Mesendoderm (in vitro differentiated cells): ENCODE measurements around the gene TMEM145.

ENCODE experiments used
- DNase-seq: peaks from one replicate; pipeline ENCODE4 v3.0.0; 2013
- H2AK5ac ChIP-seq: 2 replicates; pipeline ENCODE4 v1.6.1; 2013; ENCODE audit warnings: low read length, inconsistent platforms
- H2BK120ac ChIP-seq: 2 replicates; pipeline ENCODE4 v1.6.1; 2013; ENCODE audit warnings: low read depth, mild to moderate bottlenecking, low read length, moderate library complexity, mixed read lengths
- H2BK15ac ChIP-seq: replicated peaks from 2 replicates; pipeline ENCODE4 v1.6.1; 2013; ENCODE audit warnings: low read depth, mild to moderate bottlenecking, moderate library complexity
- H2BK5ac ChIP-seq: 2 replicates; pipeline ENCODE4 v1.6.1; 2013; ENCODE audit warnings: low read length, inconsistent platforms
- H3K18ac ChIP-seq: 2 replicates; pipeline ENCODE4 v1.6.1; 2013; ENCODE audit warnings: mild to moderate bottlenecking, low read length, mixed read lengths
- H3K23ac ChIP-seq: one replicate; pipeline ENCODE4 v1.6.1; 2013; ENCODE audit warnings: low read length
- H3K27ac ChIP-seq: 2 replicates; pipeline ENCODE4 v1.5.1; 2013; ENCODE audit warnings: low read depth, mild to moderate bottlenecking, inconsistent platforms, low read length, moderate library complexity
- H3K27me3 ChIP-seq: 2 replicates; pipeline ENCODE4 v1.6.1; 2013; ENCODE audit warnings: low read length, control low read depth, mild to moderate bottlenecking, inconsistent platforms; ENCODE audit not compliant: insufficient read depth, poor library complexity
- H3K36me3 ChIP-seq: 2 replicates; pipeline ENCODE4 v1.6.1; 2013; ENCODE audit warnings: low read length, inconsistent platforms; ENCODE audit not compliant: control insufficient read depth, insufficient read depth
- H3K4ac ChIP-seq: one replicate; pipeline ENCODE4 v1.6.1; 2013; ENCODE audit warnings: low read depth, mild to moderate bottlenecking, low read length, moderate library complexity
- H3K4me1 ChIP-seq: 2 replicates; pipeline ENCODE4 v1.6.1; 2013; ENCODE audit warnings: low read depth, low read length, inconsistent platforms; ENCODE audit not compliant: control insufficient read depth
- H3K4me2 ChIP-seq: 2 replicates; pipeline ENCODE4 v1.6.1; 2013; ENCODE audit warnings: low read length
- H3K4me3 ChIP-seq: 2 replicates; pipeline ENCODE4 v1.5.1; 2013; ENCODE audit warnings: mild to moderate bottlenecking, low read length
- H3K56ac ChIP-seq: one replicate; pipeline ENCODE4 v1.6.1; 2013; ENCODE audit warnings: low read length
- H3K79me1 ChIP-seq: 2 replicates; pipeline ENCODE4 v1.6.1; 2013; ENCODE audit warnings: low read length, inconsistent platforms
- H3K79me2 ChIP-seq: 2 replicates; pipeline ENCODE4 v1.6.1; 2013; ENCODE audit warnings: mild to moderate bottlenecking, low read length; ENCODE audit not compliant: control insufficient read depth, insufficient read depth
- H3K9ac ChIP-seq: 2 replicates; pipeline ENCODE4 v1.6.1; 2013; ENCODE audit warnings: low read length, inconsistent platforms
- H4K5ac ChIP-seq: one replicate; pipeline ENCODE4 v1.6.1; 2013; ENCODE audit warnings: low read length
- H4K8ac ChIP-seq: one replicate; pipeline ENCODE4 v1.6.1; 2013; ENCODE audit warnings: low read depth, mild to moderate bottlenecking, control low read depth, low read length, moderate library complexity
- WGBS: extraction: QIAGEN DNeasy Blood & Tissue Kit; methylation state at CpG from one replicate; pipeline ENCODE4 v1.1.7; 2013; ENCODE audit warnings: low lambda C conversion rate, missing lambda C conversion rate; ENCODE audit not compliant: insufficient coverage; ENCODE audit errors: extremely low coverage; 5-methylcytosine and 5-hydroxymethylcytosine counted together

Gene TMEM145

DNA sequence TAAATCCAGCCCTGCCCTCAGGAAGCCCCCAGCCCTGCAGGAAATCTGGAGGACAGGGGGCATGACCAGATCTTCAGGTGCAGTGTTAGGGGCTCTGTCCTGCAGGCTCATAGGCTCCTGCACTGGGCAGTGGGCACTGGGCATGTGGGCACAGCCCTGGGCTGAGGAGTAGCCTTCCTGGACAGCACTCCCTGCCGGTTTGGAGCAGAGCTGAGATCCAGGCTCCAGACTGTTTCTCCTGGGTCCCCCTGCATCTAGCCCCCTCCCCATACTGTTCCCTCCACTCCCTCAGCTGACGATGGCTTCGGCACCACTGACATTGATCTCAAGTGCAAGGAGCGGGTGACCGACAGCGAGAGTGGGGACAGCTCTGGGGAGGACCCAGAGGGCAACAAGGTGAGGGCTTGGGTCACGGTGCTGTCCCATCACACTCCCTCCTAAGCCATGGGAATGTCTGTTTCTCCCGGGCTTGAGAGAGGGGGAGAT, 23.5 kb upstream of the TMEM145 start:
- H2BK15ac ChIP-seq = no peak overlapping the region
- H3K4me2 ChIP-seq = no peak overlapping the region
- peaks cover 8% of the 10 kb centered on the region for H3K36me3 ChIP-seq
- H3K27ac ChIP-seq = no peak overlapping the region
- H2AK5ac ChIP-seq = no peak overlapping the region
- WGBS = no CpG with 5 or more reads among the region's 8 CpGs
- no peak overlapping the region for H4K8ac ChIP-seq
- H3K79me2 ChIP-seq = peaks cover 12% of the 10 kb centered on the region
- H3K27me3 ChIP-seq = no peaks in the 10 kb centered on the region
- H2BK120ac ChIP-seq = no peak overlapping the region
- no peak overlapping the region for H3K4me3 ChIP-seq
- H3K4me1 ChIP-seq = no peaks in the 10 kb centered on the region
- no peak overlapping the region for H3K23ac ChIP-seq
- H2BK5ac ChIP-seq = no peak overlapping the region
- no peak overlapping the region for H3K56ac ChIP-seq
- H3K9ac ChIP-seq = no peak overlapping the region
- no peak overlapping the region for H3K4ac ChIP-seq
- H3K79me1 ChIP-seq = peaks cover 11% of the 10 kb centered on the region
- no peak for DNase-seq
- H4K5ac ChIP-seq = no peak overlapping the region
- no peak overlapping the region for H3K18ac ChIP-seq

DNA sequence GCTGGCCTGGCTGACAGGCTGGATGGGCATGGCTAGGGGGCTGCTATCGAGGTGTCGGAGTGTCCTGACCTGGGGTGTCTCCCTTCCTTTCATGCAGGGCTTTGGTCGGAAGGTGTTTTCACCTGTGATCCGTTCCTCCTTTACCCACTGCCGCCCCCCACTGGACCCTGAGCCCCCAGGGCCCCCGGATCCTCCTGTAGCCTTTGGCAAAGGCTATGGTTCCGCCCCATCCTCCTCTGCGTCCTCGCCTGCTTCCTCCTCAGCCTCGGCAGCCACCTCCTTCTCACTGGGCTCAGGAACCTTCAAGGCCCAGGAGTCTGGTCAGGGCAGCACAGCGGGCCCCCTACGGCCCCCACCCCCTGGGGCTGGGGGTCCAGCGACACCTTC, 23.0 kb upstream of the TMEM145 start:
- Histone ChIP-seq H2BK120ac (no peak overlapping the region), H4K5ac (no peak overlapping the region), H2BK15ac (no peak overlapping the region), H3K4me2 (no peak overlapping the region), H3K27ac (no peak overlapping the region), H3K4me1 (no peaks in the 10 kb centered on the region), H3K18ac (no peak overlapping the region), H3K27me3 (no peaks in the 10 kb centered on the region), H3K56ac (no peak overlapping the region), H4K8ac (no peak overlapping the region), H3K4ac (no peak overlapping the region), H3K79me1 (peaks cover 7% of the 10 kb centered on the region), H3K23ac (no peak overlapping the region), H3K36me3 (peaks cover 8% of the 10 kb centered on the region), H3K4me3 (no peak overlapping the region), H2BK5ac (no peak overlapping the region), H3K9ac (no peak overlapping the region), H2AK5ac (no peak overlapping the region), H3K79me2 (peaks cover 8% of the 10 kb centered on the region)
- no peak for DNase-seq
- no CpG with 5 or more reads among the region's 13 CpGs for WGBS

DNA sequence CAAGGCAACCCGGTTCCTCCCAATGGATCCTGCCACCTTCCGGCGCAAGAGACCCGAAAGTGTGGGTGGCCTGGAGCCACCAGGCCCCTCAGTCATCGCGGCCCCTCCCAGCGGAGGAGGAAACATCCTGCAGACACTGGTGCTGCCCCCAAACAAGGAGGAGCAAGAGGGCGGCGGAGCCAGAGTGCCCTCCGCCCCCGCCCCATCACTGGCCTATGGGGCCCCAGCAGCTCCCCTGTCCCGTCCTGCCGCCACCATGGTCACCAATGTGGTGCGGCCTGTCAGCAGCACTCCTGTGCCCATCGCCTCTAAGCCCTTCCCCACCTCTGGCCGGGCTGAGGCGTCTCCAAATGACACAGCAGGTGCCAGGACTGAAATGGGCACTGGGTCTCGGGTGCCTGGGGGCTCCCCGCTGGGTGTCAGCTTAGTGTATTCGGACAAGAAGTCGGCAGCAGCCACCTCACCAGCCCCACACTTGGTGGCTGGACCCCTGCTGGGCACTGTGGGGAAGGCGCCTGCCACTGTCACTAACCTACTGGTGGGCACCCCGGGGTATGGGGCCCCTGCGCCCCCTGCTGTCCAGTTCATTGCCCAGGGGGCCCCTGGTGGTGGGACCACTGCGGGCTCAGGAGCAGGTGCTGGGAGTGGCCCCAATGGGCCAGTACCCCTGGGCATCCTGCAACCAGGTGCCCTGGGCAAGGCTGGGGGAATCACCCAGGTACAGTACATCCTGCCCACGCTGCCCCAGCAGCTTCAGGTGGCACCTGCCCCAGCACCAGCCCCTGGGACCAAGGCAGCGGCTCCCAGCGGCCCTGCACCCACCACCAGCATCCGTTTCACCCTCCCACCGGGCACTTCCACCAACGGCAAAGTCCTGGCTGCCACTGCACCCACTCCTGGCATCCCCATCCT, 22.3 kb upstream of the TMEM145 start:
- Histone ChIP-seq H3K23ac (no peak overlapping the region), H3K9ac (no peak overlapping the region), H2BK120ac (no peak overlapping the region), H3K4me2 (no peak overlapping the region), H3K4me1 (no peaks in the 10 kb centered on the region), H3K79me2 (peaks cover 3% of the 10 kb centered on the region), H3K4me3 (no peak overlapping the region), H3K18ac (no peak overlapping the region), H3K36me3 (peaks cover 8% of the 10 kb centered on the region), H3K27ac (no peak overlapping the region), H2BK15ac (no peak overlapping the region), H3K79me1 (peaks cover 4% of the 10 kb centered on the region), H3K4ac (no peak overlapping the region), H4K8ac (no peak overlapping the region), H3K56ac (no peak overlapping the region), H4K5ac (no peak overlapping the region), H2AK5ac (no peak overlapping the region), H3K27me3 (no peaks in the 10 kb centered on the region), H2BK5ac (no peak overlapping the region)
- no peak for DNase-seq
- WGBS = no CpG with 5 or more reads among the region's 31 CpGs

DNA sequence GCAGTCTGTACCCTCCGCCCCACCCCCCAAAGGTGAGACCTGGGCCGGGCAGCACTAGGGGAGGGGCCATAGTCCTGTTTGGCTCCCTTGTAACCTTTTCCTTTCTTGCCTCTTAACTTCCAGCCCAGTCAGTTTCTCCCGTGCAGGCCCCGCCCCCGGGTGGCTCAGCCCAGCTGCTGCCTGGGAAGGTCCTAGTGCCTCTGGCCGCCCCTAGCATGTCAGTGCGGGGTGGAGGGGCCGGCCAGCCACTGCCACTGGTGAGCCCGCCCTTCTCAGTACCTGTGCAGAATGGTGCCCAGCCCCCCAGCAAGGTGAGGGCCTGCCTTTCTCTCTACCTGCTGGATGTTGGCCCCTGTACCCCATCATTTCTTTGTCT, 21.7 kb upstream of the TMEM145 start:
- Histone ChIP-seq H3K36me3 (peaks cover 8% of the 10 kb centered on the region), H3K79me1 (no peaks in the 10 kb centered on the region), H2BK15ac (no peak overlapping the region), H3K18ac (no peak overlapping the region), H3K23ac (no peak overlapping the region), H3K4me3 (no peak overlapping the region), H3K27me3 (no peaks in the 10 kb centered on the region), H4K8ac (no peak overlapping the region), H2BK120ac (no peak overlapping the region), H3K56ac (no peak overlapping the region), H3K9ac (no peak overlapping the region), H2AK5ac (no peak overlapping the region), H3K4ac (no peak overlapping the region), H3K27ac (no peak overlapping the region), H3K79me2 (no peaks in the 10 kb centered on the region), H2BK5ac (no peak overlapping the region), H3K4me2 (no peak overlapping the region), H3K4me1 (no peaks in the 10 kb centered on the region), H4K5ac (no peak overlapping the region)
- WGBS = no CpG with 5 or more reads among the region's 9 CpGs
- DNase-seq = peak; percentile 50

DNA sequence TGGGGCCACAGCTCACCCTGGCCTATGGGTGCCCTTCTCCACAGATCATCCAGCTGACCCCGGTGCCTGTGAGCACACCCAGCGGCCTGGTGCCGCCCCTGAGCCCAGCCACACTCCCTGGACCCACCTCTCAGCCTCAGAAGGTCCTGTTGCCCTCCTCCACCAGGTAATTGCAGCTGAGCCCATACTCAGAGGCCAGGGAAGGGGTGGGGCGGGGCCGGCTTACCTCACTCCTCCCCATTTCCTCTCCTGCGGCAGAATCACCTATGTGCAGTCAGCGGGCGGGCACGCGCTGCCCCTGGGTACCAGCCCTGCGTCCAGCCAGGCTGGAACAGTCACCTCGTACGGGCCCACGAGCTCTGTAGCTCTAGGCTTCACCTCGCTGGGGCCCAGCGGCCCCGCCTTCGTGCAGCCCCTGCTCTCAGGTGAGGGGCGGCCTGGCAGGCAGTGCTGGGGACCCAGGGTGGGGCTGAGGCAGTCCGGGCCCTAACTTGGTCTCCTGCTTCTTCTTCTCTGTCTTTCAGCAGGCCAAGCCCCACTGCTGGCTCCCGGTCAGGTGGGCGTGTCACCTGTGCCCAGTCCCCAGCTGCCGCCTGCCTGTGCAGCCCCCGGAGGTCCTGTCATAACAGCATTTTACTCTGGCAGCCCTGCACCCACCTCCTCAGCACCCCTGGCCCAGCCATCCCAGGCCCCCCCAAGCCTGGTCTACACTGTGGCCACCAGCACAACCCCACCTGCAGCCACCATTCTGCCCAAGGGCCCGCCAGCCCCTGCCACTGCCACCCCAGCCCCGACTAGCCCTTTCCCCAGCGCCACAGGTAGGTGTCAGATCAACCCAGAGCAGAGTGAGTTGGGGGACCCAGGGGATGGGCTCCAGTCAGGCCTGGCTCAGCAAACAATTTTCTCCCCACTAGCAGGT, 20.8 kb upstream of the TMEM145 start:
- no peak overlapping the region for H2BK15ac ChIP-seq
- DNase-seq = no peak
- WGBS = no CpG with 5 or more reads among the region's 27 CpGs

More for the DNA sequence above, 20.8 kb upstream of the TMEM145 start:
- Histone ChIP-seq H3K4ac (no peak overlapping the region), H2BK5ac (no peak overlapping the region), H3K18ac (no peak overlapping the region), H3K4me1 (no peaks in the 10 kb centered on the region), H3K4me2 (no peak overlapping the region), H3K4me3 (no peak overlapping the region), H3K23ac (no peak overlapping the region), H3K27me3 (no peaks in the 10 kb centered on the region), H3K56ac (no peak overlapping the region), H3K27ac (no peak overlapping the region), H3K79me1 (no peaks in the 10 kb centered on the region), H2BK120ac (no peak overlapping the region), H2AK5ac (no peak overlapping the region), H4K5ac (no peak overlapping the region), H3K9ac (no peak overlapping the region), H4K8ac (no peak overlapping the region), H3K36me3 (peaks cover 8% of the 10 kb centered on the region), H3K79me2 (no peaks in the 10 kb centered on the region)
